GM12865 (cell line): ENCODE results near the gene LPIN1.
A peak's percentile ranks its signal among the peaks of the same experiment; 100 is the strongest.

Experiments used
- DNase-seq: peaks from one replicate; pipeline ENCODE4 v3.0.0; 2010; ENCODE audit warnings: low read depth
- H3K4me3 ChIP-seq: 2 replicates; pipeline ENCODE4 v1.5.1; 2011; ENCODE audit warnings: mild to moderate bottlenecking, low read depth, low read length, control low read depth
- CTCF ChIP-seq: IDR thresholded peaks from 2 replicates; pipeline ENCODE4 v1.5.1; 2011; ENCODE audit warnings: low read length, control low read depth, low read depth, inconsistent platforms; ENCODE audit not compliant: insufficient read depth; ENCODE audit errors: missing control alignments

The LPIN1 gene

GRCh38 chr2:11861044-11861443 lies 114.6 kb downstream of the LPIN1 start:
- H3K4me3 ChIP-seq: no peak overlapping the region
- no peak for TF ChIP-seq CTCF
- peak; percentile 64 for DNase-seq

GRCh38 chr2:11862049-11862448 lies 115.6 kb downstream of the LPIN1 start:
- DNase-seq: peak; percentile 83
- no peak overlapping the region for H3K4me3 ChIP-seq
- no peak for TF ChIP-seq CTCF

GRCh38 chr2:11863103-11863502 lies 116.7 kb downstream of the LPIN1 start:
- DNase-seq: peak; percentile 84
- H3K4me3 ChIP-seq: peak overlapping the region; percentile 46
- no peak for TF ChIP-seq CTCF

- DNase-seq: peak; percentile 84
- H3K4me3 ChIP-seq: peak overlapping the region; percentile 46
- peak; percentile 97 for TF ChIP-seq CTCF
Observed at GRCh38 chr2:11863513-11864328, 117.3 kb downstream of the LPIN1 start.

GRCh38 chr2:11864724-11865123 lies 118.3 kb downstream of the LPIN1 start:
- no peak for DNase-seq
- TF ChIP-seq CTCF: no peak
- no peak overlapping the region for H3K4me3 ChIP-seq

- no peak overlapping the region for H3K4me3 ChIP-seq
- peak; percentile 65 for DNase-seq
- no peak for TF ChIP-seq CTCF
Observed at GRCh38 chr2:11865378-11865777, 118.9 kb downstream of the LPIN1 start.

GRCh38 chr2:11865805-11866204 lies 119.4 kb downstream of the LPIN1 start:
- no peak overlapping the region for H3K4me3 ChIP-seq
- TF ChIP-seq CTCF: no peak
- DNase-seq: no peak
